Progenitor cell of endocrine pancreas (in vitro differentiated cells): Measurements from ENCODE around the gene OCRL. TPM values are rescaled to one million over a fixed set of nuclear protein-coding genes. Genes with fewer than 3 reads are reported as not detected.

Experiments used
- DNase-seq: peaks from one replicate; pipeline ENCODE4 v3.0.0; 2021; ENCODE audit warnings: low spot score; ENCODE audit not compliant: unreplicated experiment
- H3K27ac Mint-ChIP-seq: 2 replicates; pipeline ENCODE4 v1.8.0; 2021; ENCODE audit warnings: mild to moderate bottlenecking, moderate library complexity, mixed read lengths
- H3K27me3 Mint-ChIP-seq: 2 replicates; pipeline ENCODE4 v1.8.0; 2021; ENCODE audit warnings: mixed read lengths
- H3K36me3 Mint-ChIP-seq: 2 replicates; pipeline ENCODE4 v1.8.0; 2022; ENCODE audit warnings: mixed read lengths; ENCODE audit not compliant: insufficient read depth
- H3K4me1 Mint-ChIP-seq: 2 replicates; pipeline ENCODE4 v1.8.0; 2021; ENCODE audit warnings: low read depth, mixed read lengths
- H3K4me3 Mint-ChIP-seq: 2 replicates; pipeline ENCODE4 v1.8.0; 2021; ENCODE audit warnings: low read depth, mild to moderate bottlenecking, moderate library complexity, mixed read lengths
- H3K9me3 Mint-ChIP-seq: 2 replicates; pipeline ENCODE4 v1.8.0; 2021; ENCODE audit warnings: low read depth, mixed read lengths
- total RNA-seq: library from RNA; stranded (reverse); gene quantifications from 2 replicates; pipeline ENCODE4 v1.2.1, GENCODE V29; 2021
- TF ChIP-seq, protein P1 (sequence below): fragments of 200-600 bp; sonication (generic); IDR thresholded peaks from one replicate; pipeline ENCODE4 v1.5.0; 2021; ENCODE audit warnings: antibody characterized with exemption, mild to moderate bottlenecking; ENCODE audit not compliant: unreplicated experiment

OCRL gene
- total RNA-seq, 1 donor from 2014 or later: 57.2 TPM

DNA sequence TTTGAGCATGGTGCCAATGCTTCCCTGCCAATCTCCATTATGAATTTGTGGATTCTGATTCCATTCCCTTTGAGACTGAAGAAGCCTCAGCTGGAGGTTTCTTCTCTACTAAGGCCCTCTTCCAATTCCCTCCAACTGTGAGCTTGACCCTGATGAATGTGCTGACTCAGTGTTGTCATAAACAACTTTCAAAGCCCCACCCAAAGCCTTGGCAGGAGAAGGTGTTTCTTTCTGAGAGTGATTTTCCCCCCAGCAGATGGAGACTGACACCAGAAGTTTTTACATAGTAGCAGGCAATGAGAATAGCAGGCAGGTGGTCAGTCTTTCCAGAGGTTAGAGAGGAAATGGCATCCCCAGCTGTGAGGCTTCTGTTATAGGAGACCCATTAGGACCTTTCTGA lies 53.1 kb downstream of the OCRL start:
- Mint-ChIP-seq H3K27me3 (no peaks in the 10 kb centered on the region), H3K9me3 (no peaks in the 10 kb centered on the region), H3K27ac (no peak overlapping the region), H3K4me1 (peaks cover 1% of the 10 kb centered on the region), H3K4me3 (no peak overlapping the region), H3K36me3 (peaks cover 23% of the 10 kb centered on the region)
- TF ChIP-seq, protein P1, sequence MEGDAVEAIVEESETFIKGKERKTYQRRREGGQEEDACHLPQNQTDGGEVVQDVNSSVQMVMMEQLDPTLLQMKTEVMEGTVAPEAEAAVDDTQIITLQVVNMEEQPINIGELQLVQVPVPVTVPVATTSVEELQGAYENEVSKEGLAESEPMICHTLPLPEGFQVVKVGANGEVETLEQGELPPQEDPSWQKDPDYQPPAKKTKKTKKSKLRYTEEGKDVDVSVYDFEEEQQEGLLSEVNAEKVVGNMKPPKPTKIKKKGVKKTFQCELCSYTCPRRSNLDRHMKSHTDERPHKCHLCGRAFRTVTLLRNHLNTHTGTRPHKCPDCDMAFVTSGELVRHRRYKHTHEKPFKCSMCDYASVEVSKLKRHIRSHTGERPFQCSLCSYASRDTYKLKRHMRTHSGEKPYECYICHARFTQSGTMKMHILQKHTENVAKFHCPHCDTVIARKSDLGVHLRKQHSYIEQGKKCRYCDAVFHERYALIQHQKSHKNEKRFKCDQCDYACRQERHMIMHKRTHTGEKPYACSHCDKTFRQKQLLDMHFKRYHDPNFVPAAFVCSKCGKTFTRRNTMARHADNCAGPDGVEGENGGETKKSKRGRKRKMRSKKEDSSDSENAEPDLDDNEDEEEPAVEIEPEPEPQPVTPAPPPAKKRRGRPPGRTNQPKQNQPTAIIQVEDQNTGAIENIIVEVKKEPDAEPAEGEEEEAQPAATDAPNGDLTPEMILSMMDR: no peak
- no peak for DNase-seq

DNA sequence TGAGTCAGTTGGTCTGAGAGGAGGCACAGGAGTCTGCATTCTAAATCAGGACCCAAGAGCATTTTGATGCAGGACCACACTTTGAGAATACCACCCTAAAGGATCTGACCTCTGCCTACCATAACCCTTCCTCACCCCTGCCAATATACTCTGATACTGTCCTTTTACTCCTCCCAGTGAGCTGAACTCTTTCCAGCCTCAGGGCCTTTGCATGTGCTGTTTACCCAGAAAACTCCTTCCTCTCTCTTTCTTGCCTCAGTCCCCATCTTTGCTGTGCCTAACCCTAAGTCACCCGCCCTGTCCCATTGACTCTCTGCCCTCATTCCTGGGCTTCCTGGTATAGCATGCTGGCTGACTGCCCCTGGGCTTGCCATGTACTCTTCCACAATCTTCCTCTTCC lies 54.7 kb downstream of the OCRL start:
- Mint-ChIP-seq H3K9me3 (no peaks in the 10 kb centered on the region), H3K27ac (no peak overlapping the region), H3K27me3 (no peaks in the 10 kb centered on the region), H3K4me3 (no peak overlapping the region), H3K36me3 (peaks cover 16% of the 10 kb centered on the region), H3K4me1 (peaks cover 3% of the 10 kb centered on the region)
- TF ChIP-seq, protein P1: no peak
- DNase-seq: no peak

DNA sequence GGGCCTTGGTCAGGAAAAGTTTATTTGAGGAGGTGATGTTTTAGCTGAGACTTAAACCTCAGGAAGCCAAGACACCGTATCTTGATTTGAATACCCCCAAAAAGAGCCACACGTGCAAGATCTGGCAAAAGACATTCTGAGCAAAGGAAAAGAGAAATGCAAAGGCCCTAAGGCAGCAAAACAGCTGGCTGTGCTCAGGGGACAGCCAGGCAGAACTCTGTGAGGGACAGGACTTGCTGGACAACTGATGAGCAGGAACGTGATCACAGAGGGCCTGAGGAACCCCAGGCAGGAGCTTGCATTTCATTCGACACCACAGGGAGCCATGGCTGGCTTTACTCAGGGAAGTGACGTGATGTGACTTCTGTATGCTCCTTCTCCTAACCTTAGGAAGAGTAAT lies 56.0 kb downstream of the OCRL start:
- no peaks in the 10 kb centered on the region for H3K27me3 Mint-ChIP-seq
- H3K4me1 Mint-ChIP-seq: peaks cover 4% of the 10 kb centered on the region
- H3K4me3 Mint-ChIP-seq: no peak overlapping the region
- no peaks in the 10 kb centered on the region for H3K9me3 Mint-ChIP-seq
- TF ChIP-seq, protein P1: no peak
- no peak overlapping the region for H3K27ac Mint-ChIP-seq
- peaks cover 16% of the 10 kb centered on the region for H3K36me3 Mint-ChIP-seq
- no peak for DNase-seq

DNA sequence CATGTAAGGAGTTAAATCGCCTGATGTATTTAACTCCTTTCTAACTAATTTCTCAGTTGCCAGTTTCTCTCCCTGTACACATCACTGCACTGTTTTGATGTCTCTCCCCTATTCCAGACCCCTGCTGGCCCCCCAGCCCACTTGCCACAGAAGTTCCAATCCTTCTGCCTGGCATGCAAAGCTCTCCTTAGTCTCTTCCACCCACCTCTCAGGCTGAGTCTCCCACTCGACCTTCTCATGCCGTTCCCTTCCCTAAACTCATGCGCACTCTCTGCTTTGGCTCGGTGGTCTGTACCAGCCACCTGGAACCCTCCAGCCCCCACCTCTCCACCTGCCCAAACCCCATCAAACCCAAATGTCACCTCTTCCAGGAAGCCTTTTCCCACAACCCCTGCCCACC lies 57.8 kb downstream of the OCRL start:
- Mint-ChIP-seq H3K9me3 (no peaks in the 10 kb centered on the region), H3K27ac (no peak overlapping the region), H3K4me3 (no peak overlapping the region), H3K27me3 (no peaks in the 10 kb centered on the region), H3K4me1 (peaks cover 4% of the 10 kb centered on the region), H3K36me3 (peaks cover 15% of the 10 kb centered on the region)
- TF ChIP-seq, protein P1: no peak
- no peak for DNase-seq

DNA sequence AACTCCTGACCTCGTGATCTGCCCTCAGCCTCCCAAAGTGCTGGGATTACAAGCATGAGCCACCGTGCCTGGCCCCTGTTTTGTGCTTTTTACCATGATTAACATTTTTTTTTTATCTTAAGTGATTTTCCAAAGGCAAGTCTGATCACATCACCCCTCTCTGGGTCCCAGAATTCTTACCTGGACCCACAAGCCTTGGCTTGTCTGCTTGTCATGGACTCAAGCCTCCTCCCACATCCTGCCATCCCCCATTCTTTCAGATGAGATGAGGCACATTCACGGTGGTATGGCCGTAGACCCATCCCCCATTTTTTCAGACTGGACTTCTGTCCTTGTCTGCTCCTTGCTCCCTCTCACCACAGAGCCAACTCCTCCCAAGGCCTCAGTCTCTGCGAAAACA lies 59.4 kb downstream of the OCRL start:
- Mint-ChIP-seq H3K4me3 (no peak overlapping the region), H3K4me1 (peaks cover 6% of the 10 kb centered on the region), H3K27me3 (no peaks in the 10 kb centered on the region), H3K36me3 (peaks cover 15% of the 10 kb centered on the region), H3K27ac (no peak overlapping the region), H3K9me3 (no peaks in the 10 kb centered on the region)
- TF ChIP-seq, protein P1: no peak
- DNase-seq: no peak

DNA sequence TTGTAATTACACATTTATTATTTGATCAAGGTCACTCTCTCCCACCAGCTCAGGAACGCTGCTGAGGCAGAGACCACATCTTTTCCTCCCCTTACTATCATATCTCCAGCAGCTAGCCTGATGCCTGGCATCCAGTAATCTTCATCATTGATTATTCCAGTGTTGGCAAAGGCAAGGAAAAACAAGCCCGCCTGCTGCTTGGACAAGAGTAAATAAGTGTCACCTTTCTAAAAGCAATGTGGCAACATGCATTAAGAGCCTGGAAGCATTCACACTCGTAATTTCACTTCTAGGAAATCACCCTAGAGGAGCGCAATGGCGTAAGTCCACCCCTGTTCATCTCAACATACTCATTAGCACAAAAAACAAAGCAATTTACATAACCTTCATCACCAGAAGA lies 59.9 kb downstream of the OCRL start:
- DNase-seq: no peak
- Mint-ChIP-seq H3K4me3 (no peak overlapping the region), H3K36me3 (peaks cover 15% of the 10 kb centered on the region), H3K4me1 (peaks cover 6% of the 10 kb centered on the region), H3K27ac (no peak overlapping the region), H3K27me3 (no peaks in the 10 kb centered on the region), H3K9me3 (no peaks in the 10 kb centered on the region)
- TF ChIP-seq, protein P1: no peak
